SH-SY5Y (cell line): ENCODE data around the gene ITPRID2.

ENCODE experiments used
- GATA2 ChIP-seq: IDR thresholded peaks from 2 replicates; pipeline ENCODE4 v1.6.1; 2011; ENCODE audit warnings: mild to moderate bottlenecking, low read depth, low read length
- GATA3 ChIP-seq: IDR thresholded peaks from 2 replicates; pipeline ENCODE4 v1.6.1; 2011; ENCODE audit warnings: low read depth, mild to moderate bottlenecking, low read length, moderate library complexity

- TF ChIP-seq GATA2 (no peak), GATA3 (no peak)
These were observed 12.2 kb upstream of the ITPRID2 start for GRCh38 chr2:181879295-181879694.
